Upper lobe of right lung (tissue), 1 donor: ENCODE data around the gene KMT5C. TPM values are rescaled to one million over a fixed set of nuclear protein-coding genes. Genes with fewer than 3 reads are reported as not detected.

Experiments used
- ATAC-seq: fragments of 200-7000 bp; cut with Tn5 transposase; one replicate; pipeline ENCODE4 v1.9.1; 2020; ENCODE audit warnings: mild to moderate bottlenecking, moderate library complexity
- DNase-seq: peaks from one replicate; pipeline ENCODE4 v3.0.0-alpha.2; 2020
- H3K27ac ChIP-seq: fragments of 200-600 bp; one replicate; pipeline ENCODE4 v1.8.0; 2022
- H3K27me3 ChIP-seq: fragments of 200-600 bp; one replicate; pipeline ENCODE4 v1.8.0; 2022; ENCODE audit warnings: mild to moderate bottlenecking
- H3K36me3 ChIP-seq: fragments of 200-600 bp; one replicate; pipeline ENCODE4 v1.8.0; 2022
- H3K4me1 ChIP-seq: fragments of 200-600 bp; one replicate; pipeline ENCODE4 v1.8.0; 2022
- H3K4me3 ChIP-seq: fragments of 200-600 bp; one replicate; pipeline ENCODE4 v1.8.0; 2022; ENCODE audit warnings: mild to moderate bottlenecking
- H3K9me3 ChIP-seq: fragments of 200-600 bp; one replicate; pipeline ENCODE4 v1.8.0; 2022
- intact Hi-C: fragments of 100-400 bp; cut with DNase I; formaldehyde crosslinking; loops from one replicate; pipeline ENCODE4 v1.11.0; 2022
- total RNA-seq: library from RNA; stranded (reverse); fragmentation: NEBNext Ultra II Directional; extraction: Animal tissue kit (Norgen Biotek cat#: 25700); gene quantifications from one replicate; pipeline ENCODE4 v1.2.1, GENCODE V29; 2021
- TF ChIP-seq, protein P1 (sequence below): fragments of 200-600 bp; IDR thresholded peaks from one replicate; pipeline ENCODE4 v1.8.0; 2022; ENCODE audit warnings: antibody characterized with exemption
- donor health status: DM: no; HTN: yes; CAD: no; lungs with severe emphysema.

The KMT5C gene
- total RNA-seq, 1 donor from 2014 or later: 11.7 TPM

DNA sequence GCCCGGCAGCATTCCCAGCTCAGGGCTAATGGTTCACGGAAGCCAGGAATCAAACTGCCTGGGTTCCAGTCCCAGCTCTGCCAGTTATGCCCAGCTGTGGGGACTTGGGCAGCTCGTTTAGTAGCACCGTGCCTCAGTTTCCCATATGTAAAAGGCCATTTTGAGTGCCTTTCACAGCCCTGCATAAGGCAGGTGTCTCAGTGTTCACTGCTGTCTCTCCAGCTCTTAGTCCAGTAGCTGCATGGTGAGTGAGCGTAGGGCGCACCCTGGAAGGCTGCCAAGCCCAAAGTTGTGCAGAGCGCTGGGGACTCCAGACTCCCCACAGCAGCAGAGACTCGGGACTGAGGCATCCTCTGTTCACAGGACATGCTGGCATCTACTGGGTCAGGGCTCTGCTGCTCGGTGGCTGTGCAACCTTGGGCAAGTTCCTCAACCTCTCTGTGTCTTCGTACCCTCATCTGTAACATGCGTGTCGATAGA lies 51.6 kb downstream of the KMT5C start:
- Histone ChIP-seq H3K9me3 (no peaks in the 10 kb centered on the region), H3K4me1 (peaks cover 25% of the 10 kb centered on the region), H3K4me3 (no peak overlapping the region), H3K27me3 (no peaks in the 10 kb centered on the region), H3K27ac (no peak overlapping the region), H3K36me3 (peaks cover 43% of the 10 kb centered on the region)
- no peak for ATAC-seq
- TF ChIP-seq, protein P1, sequence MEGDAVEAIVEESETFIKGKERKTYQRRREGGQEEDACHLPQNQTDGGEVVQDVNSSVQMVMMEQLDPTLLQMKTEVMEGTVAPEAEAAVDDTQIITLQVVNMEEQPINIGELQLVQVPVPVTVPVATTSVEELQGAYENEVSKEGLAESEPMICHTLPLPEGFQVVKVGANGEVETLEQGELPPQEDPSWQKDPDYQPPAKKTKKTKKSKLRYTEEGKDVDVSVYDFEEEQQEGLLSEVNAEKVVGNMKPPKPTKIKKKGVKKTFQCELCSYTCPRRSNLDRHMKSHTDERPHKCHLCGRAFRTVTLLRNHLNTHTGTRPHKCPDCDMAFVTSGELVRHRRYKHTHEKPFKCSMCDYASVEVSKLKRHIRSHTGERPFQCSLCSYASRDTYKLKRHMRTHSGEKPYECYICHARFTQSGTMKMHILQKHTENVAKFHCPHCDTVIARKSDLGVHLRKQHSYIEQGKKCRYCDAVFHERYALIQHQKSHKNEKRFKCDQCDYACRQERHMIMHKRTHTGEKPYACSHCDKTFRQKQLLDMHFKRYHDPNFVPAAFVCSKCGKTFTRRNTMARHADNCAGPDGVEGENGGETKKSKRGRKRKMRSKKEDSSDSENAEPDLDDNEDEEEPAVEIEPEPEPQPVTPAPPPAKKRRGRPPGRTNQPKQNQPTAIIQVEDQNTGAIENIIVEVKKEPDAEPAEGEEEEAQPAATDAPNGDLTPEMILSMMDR: no peak
- DNase-seq: no peak
- intact Hi-C loops: no loop called here

DNA sequence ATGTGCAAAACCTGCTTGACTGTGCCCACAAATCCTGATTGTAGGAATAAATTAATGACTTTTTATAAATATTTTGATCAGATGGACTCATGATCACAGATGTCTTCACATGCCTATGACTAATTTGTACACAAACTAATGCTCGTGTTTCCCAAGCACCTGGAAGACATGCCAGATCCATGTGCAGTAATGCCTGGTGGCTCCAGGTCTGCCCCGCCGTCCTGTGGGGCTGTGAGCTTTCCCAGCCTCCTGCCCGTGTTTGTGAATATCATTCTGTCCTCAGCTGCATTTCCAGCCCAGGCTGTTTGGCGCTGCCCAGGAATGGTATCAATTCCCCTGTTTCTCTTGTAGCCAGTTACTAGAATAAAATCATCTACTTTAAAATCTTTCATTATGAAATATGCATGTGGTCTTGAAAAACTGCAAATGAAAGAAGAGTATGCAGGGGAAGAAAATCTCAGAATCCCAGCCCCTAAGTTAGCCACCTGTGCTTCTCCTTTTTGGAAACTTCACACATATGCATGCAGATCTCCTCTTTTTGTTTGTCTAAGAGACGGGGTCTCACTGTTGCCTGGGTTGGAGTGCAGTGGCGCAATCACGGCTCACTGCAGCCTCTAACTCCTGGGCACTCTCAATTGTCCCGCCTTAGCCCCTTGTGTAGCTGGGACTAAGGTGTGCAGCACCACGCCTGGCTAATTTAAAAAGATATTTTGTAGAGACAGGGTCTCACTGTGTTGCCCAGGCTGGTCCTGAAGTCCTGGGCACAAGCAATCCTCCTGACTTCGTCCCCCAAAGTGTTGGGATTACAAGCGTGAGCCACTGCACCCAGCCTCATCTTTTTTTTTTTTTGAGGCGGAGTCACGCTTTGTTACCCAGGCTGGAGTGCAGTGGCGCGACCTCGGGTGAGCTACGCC lies 52.3 kb downstream of the KMT5C start:
- Histone ChIP-seq H3K27me3 (no peaks in the 10 kb centered on the region), H3K27ac (no peak overlapping the region), H3K9me3 (no peaks in the 10 kb centered on the region), H3K4me1 (peaks cover 21% of the 10 kb centered on the region), H3K36me3 (peaks cover 41% of the 10 kb centered on the region), H3K4me3 (no peak overlapping the region)
- no peak for ATAC-seq
- DNase-seq: no peak
- TF ChIP-seq, protein P1: no peak
- intact Hi-C loops: no loop called here

DNA sequence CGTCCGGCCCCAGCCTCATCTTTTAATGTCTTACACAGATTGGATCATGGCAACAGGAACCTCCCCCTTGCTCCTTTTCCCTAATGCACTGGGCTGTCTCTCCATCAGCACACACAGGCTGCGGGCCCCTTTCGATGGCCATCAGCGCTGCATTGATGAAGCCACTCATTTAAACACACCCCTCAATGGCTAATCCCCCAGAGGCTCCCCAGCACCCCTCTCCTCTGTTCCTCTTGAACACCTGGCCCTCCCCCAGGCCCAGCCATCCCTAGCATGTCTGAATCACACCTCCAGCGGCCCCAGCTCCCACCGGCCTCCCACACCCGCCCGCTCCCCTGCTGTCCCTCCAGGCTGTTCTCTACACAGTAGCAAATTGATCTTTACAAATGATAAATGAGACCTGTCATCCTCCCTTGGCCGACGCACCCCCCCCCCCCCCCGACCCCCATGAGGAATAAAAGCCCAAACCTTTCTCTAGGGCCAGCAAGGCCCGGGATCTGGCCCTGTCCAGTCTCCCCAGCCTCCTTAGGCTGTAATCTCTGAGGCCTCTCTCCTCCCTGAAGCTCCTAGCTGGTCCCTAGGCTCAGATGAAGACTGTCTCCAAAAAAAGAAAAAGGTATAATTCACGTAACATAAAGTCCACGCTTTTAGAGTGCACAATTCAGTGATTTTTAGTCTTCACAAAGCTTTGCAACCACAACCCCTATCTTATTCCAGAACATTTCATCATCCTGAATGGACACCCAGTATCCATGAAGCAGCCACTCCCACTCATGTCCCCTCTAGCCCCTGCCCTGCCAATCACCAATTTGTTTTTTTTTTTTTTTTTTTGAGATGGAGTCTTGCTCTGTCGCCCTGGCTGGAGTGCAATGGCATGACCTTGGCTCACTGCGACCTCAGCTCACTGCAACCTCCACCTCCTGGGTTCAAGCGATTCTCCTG lies 53.4 kb downstream of the KMT5C start:
- H3K36me3 ChIP-seq: peaks cover 30% of the 10 kb centered on the region
- no peaks in the 10 kb centered on the region for H3K9me3 ChIP-seq
- no peak overlapping the region for H3K27ac ChIP-seq
- H3K27me3 ChIP-seq: no peaks in the 10 kb centered on the region
- ATAC-seq (no peak), DNase-seq (no peak)
- H3K4me1 ChIP-seq: peaks cover 9% of the 10 kb centered on the region
- TF ChIP-seq, protein P1: no peak
- intact Hi-C loops: no loop called here
- no peak overlapping the region for H3K4me3 ChIP-seq

Other genes starting within 250 kb of the KMT5C start
- 120 TPM for gene PPP1R12C, start 222.2 kb upstream of the KMT5C start, total RNA-seq
- 1.2 TPM for gene TNNT1, start 190.7 kb upstream of the KMT5C start, total RNA-seq
- gene TNNI3, start 182.1 kb upstream of the KMT5C start, total RNA-seq: not detected
- gene DNAAF3, start 173.3 kb upstream of the KMT5C start, total RNA-seq: 1.5 TPM
- not detected for gene SYT5, start 159.6 kb upstream of the KMT5C start, total RNA-seq
- gene PTPRH, start 130.4 kb upstream of the KMT5C start, total RNA-seq: not detected
- gene TMEM86B, start 111.1 kb upstream of the KMT5C start, total RNA-seq: 4.3 TPM
- 61.0 TPM for gene PPP6R1, start 80.9 kb upstream of the KMT5C start, total RNA-seq
- 19.7 TPM for gene HSPBP1, start 59.8 kb upstream of the KMT5C start, total RNA-seq
- gene BRSK1, start 55.9 kb upstream of the KMT5C start, total RNA-seq: 1.3 TPM
- 23.9 TPM for gene TMEM150B, start 14.5 kb upstream of the KMT5C start, total RNA-seq
- not detected for gene COX6B2, start 14.8 kb downstream of the KMT5C start, total RNA-seq
- gene GARIN5B, start 23.4 kb downstream of the KMT5C start, total RNA-seq: not detected
- 0.84 TPM for gene IL11, start 30.6 kb downstream of the KMT5C start, total RNA-seq
- gene TMEM190, start 37.0 kb downstream of the KMT5C start, total RNA-seq: not detected
- 19.8 TPM for gene TMEM238, start 44.4 kb downstream of the KMT5C start, total RNA-seq
- 1,343 TPM for gene RPL28, start 46.1 kb downstream of the KMT5C start, total RNA-seq
- 19.5 TPM for gene UBE2S, start 67.9 kb downstream of the KMT5C start, total RNA-seq
- not detected for gene SHISA7, start 103.4 kb downstream of the KMT5C start, total RNA-seq
- gene ISOC2, start 121.8 kb downstream of the KMT5C start, total RNA-seq: 25.3 TPM
- gene C19orf85, start 124.9 kb downstream of the KMT5C start, total RNA-seq: not detected
- 10.2 TPM for gene ZNF628, start 136.7 kb downstream of the KMT5C start, total RNA-seq
- gene NAT14, start 145.3 kb downstream of the KMT5C start, total RNA-seq: 14.7 TPM
- 6.0 TPM for gene SSC5D, start 148.6 kb downstream of the KMT5C start, total RNA-seq
- not detected for gene SBK2, start 197.3 kb downstream of the KMT5C start, total RNA-seq
- gene SBK3, start 205.7 kb downstream of the KMT5C start, total RNA-seq: 1.8 TPM
- 15.7 TPM for gene ZNF579, start 241.0 kb downstream of the KMT5C start, total RNA-seq